A172 (cell line): ENCODE results near the gene UBL7. TPM values are rescaled to one million over a fixed set of nuclear protein-coding genes. Genes with fewer than 3 reads are reported as not detected.

ENCODE experiments used
- total RNA-seq: library from RNA; depleted of rRNA; stranded (reverse); fragments of >200 nt; shearing (Covaris generic); gene quantifications from 2 replicates; pipeline ENCODE4 v1.2.3, GENCODE V29; 2014; rRNA removed

Gene UBL7
- total RNA-seq, 1 experiment from 2014 or later, result 137 TPM

Other genes starting within 250 kb of the UBL7 start
- 0.24 TPM in 1 of 2 replicates, not detected in the other for gene CCDC33, start 224.8 kb downstream of the UBL7 start, total RNA-seq
- 1.2 TPM in 1 of 2 replicates, not detected in the other for gene CYP11A1, start 93.5 kb downstream of the UBL7 start, total RNA-seq
- 12.6 and 14.3 TPM in 2 replicates for gene SEMA7A, start 27.2 kb downstream of the UBL7 start, total RNA-seq
- 1.5 and 1.7 TPM in 2 replicates for gene ARID3B, start 80.1 kb upstream of the UBL7 start, total RNA-seq
- gene CLK3, start 154.7 kb upstream of the UBL7 start, total RNA-seq, result 31.9 and 40.0 TPM in 2 replicates
- 5.8 and 7.1 TPM in 2 replicates for gene EDC3, start 234.9 kb upstream of the UBL7 start, total RNA-seq